WTC11 (cell line): ENCODE results near the gene C17orf58. TPM values are rescaled to one million over a fixed set of nuclear protein-coding genes. Genes with fewer than 3 reads are reported as not detected.

Source experiments
- ATAC-seq: fragments of 200-7000 bp; cut with Tn5 transposase; 2 replicates; pipeline ENCODE4 v1.10.0; 2021; ENCODE audit warnings: mild to moderate bottlenecking, moderate library complexity
- CTCF ChIA-PET: fragments of 300-600 bp; sonication (Branson Sonifier 250); formaldehyde crosslinking; loops from one replicate; lab custom pipeline; 2021; ENCODE audit warnings: antibody characterized with exemption; lab: Charles Lee
- POLR2A ChIA-PET: fragments of 350-600 bp; sonication (Branson Sonifier 250); formaldehyde crosslinking; loops from one replicate; lab custom pipeline; 2021; ENCODE audit warnings: antibody characterized with exemption; lab: Charles Lee
- DNase-seq: peaks from one replicate; pipeline ENCODE4 v3.0.0; 2021; ENCODE audit warnings: low spot score
- H3K27ac Mint-ChIP-seq: 2 replicates; pipeline ENCODE4 v1.8.0; 2021; ENCODE audit warnings: mixed read lengths
- H3K27me3 Mint-ChIP-seq: 2 replicates; pipeline ENCODE4 v1.8.0; 2021; ENCODE audit warnings: low read depth, mild to moderate bottlenecking, moderate library complexity, mixed read lengths
- H3K36me3 Mint-ChIP-seq: 2 replicates; pipeline ENCODE4 v1.8.0; 2021; ENCODE audit warnings: mixed read lengths
- H3K4me1 Mint-ChIP-seq: 2 replicates; pipeline ENCODE4 v1.8.0; 2022; ENCODE audit warnings: mixed read lengths
- H3K4me3 Mint-ChIP-seq: 2 replicates; pipeline ENCODE4 v1.8.0; 2021; ENCODE audit warnings: mild to moderate bottlenecking, moderate library complexity, mixed read lengths
- H3K9me3 Mint-ChIP-seq: 2 replicates; pipeline ENCODE4 v1.8.0; 2021; ENCODE audit warnings: mixed read lengths
- CREB1 ChIP-seq: sonication (generic); formaldehyde crosslinking; IDR thresholded peaks from 2 replicates; pipeline ENCODE4 v1.8.0; 2023; ENCODE audit warnings: mild to moderate bottlenecking, missing genetic modification reagents
- CREM ChIP-seq: sonication (generic); formaldehyde crosslinking; IDR thresholded peaks from 2 replicates; pipeline ENCODE4 v1.8.1; 2022; ENCODE audit warnings: mild to moderate bottlenecking, missing genetic modification reagents, moderate library complexity
- FOXP1 ChIP-seq: sonication (generic); formaldehyde crosslinking; IDR thresholded peaks from 2 replicates; pipeline ENCODE4 v1.8.0; 2022; ENCODE audit warnings: missing genetic modification reagents, mild to moderate bottlenecking, moderate library complexity, borderline replicate concordance
- KAT7 ChIP-seq: sonication (generic); formaldehyde crosslinking; IDR thresholded peaks from 2 replicates; pipeline ENCODE4 v1.8.1; 2023; ENCODE audit warnings: missing genetic modification reagents, mild to moderate bottlenecking, borderline replicate concordance
- OVOL2 ChIP-seq: fragments of 250-450 bp; sonication (Bioruptor Pico); IDR thresholded peaks from 2 replicates; pipeline ENCODE4 v1.9.0; 2021; ENCODE audit warnings: mild to moderate bottlenecking, borderline replicate concordance
- RELA ChIP-seq: sonication (generic); formaldehyde crosslinking; IDR thresholded peaks from 2 replicates; pipeline ENCODE4 v1.8.1; 2022; ENCODE audit warnings: missing genetic modification reagents, mild to moderate bottlenecking, borderline replicate concordance
- SP1 ChIP-seq: sonication (generic); formaldehyde crosslinking; conservative IDR thresholded peaks from 2 replicates; pipeline ENCODE4 v1.8.1; 2022; ENCODE audit warnings: missing genetic modification reagents
- TEAD4 ChIP-seq: sonication (generic); formaldehyde crosslinking; IDR thresholded peaks from 2 replicates; pipeline ENCODE4 v1.8.0; 2022; ENCODE audit warnings: mild to moderate bottlenecking, missing genetic modification reagents
- ZNF232 ChIP-seq: sonication (generic); formaldehyde crosslinking; IDR thresholded peaks from 2 replicates; pipeline ENCODE4 v1.8.0; 2022; ENCODE audit warnings: mild to moderate bottlenecking, missing genetic modification reagents
- ZNF263 ChIP-seq: sonication (generic); formaldehyde crosslinking; IDR thresholded peaks from 2 replicates; pipeline ENCODE4 v1.8.1; 2022; ENCODE audit warnings: low read depth, mild to moderate bottlenecking, moderate library complexity, missing genetic modification reagents
- ZNF317 ChIP-seq: sonication (generic); formaldehyde crosslinking; IDR thresholded peaks from 2 replicates; pipeline ENCODE4 v1.8.1; 2023; ENCODE audit warnings: low read depth, mild to moderate bottlenecking, moderate library complexity, missing genetic modification reagents, borderline replicate concordance
- ZNF423 ChIP-seq: fragments of 250-450 bp; sonication (Bioruptor Pico); IDR thresholded peaks from 2 replicates; pipeline ENCODE4 v2.1.2; 2022; ENCODE audit warnings: mild to moderate bottlenecking, moderate library complexity
- total RNA-seq: library from RNA; stranded (reverse); gene quantifications from 3 replicates; pipeline ENCODE4 v1.2.3, GENCODE V29; 2021
- TF ChIP-seq, protein P1 (sequence below): sonication (generic); formaldehyde crosslinking; IDR thresholded peaks from 2 replicates; pipeline ENCODE4 v1.8.1; 2023; ENCODE audit warnings: mild to moderate bottlenecking, missing genetic modification reagents
- TF ChIP-seq, protein P2 (sequence below): fragments of 200-600 bp; IDR thresholded peaks from 2 replicates; pipeline ENCODE4 v1.8.0; 2022; ENCODE audit warnings: antibody characterized with exemption
- TF ChIP-seq, protein P3 (sequence below): sonication (generic); formaldehyde crosslinking; IDR thresholded peaks from 2 replicates; pipeline ENCODE4 v1.8.1; 2022; ENCODE audit warnings: missing genetic modification reagents, borderline replicate concordance
- TF ChIP-seq, protein P4 (sequence below): sonication (generic); formaldehyde crosslinking; IDR thresholded peaks from 2 replicates; pipeline ENCODE4 v1.8.1; 2022; ENCODE audit warnings: low read depth, missing genetic modification reagents, borderline replicate concordance
- TF ChIP-seq, protein P5 (sequence below): sonication (generic); formaldehyde crosslinking; conservative IDR thresholded peaks from 2 replicates; pipeline ENCODE4 v1.8.1; 2022; ENCODE audit warnings: mild to moderate bottlenecking, missing genetic modification reagents
- TF ChIP-seq, protein P6 (sequence below): sonication (generic); formaldehyde crosslinking; IDR thresholded peaks from 2 replicates; pipeline ENCODE4 v1.8.0; 2022; ENCODE audit warnings: mild to moderate bottlenecking, missing genetic modification reagents
- TF ChIP-seq, protein P7 (sequence below): sonication (generic); formaldehyde crosslinking; IDR thresholded peaks from 2 replicates; pipeline ENCODE4 v1.8.0; 2022; ENCODE audit warnings: mild to moderate bottlenecking, missing genetic modification reagents
- TF ChIP-seq, protein P8 (sequence below): fragments of 250-450 bp; sonication (Bioruptor Pico); IDR thresholded peaks from 2 replicates; pipeline ENCODE4 v1.9.0; 2021; ENCODE audit warnings: mild to moderate bottlenecking
- TF ChIP-seq, protein P9 (sequence below): sonication (generic); formaldehyde crosslinking; IDR thresholded peaks from 2 replicates; pipeline ENCODE4 v1.8.1; 2022; ENCODE audit warnings: mild to moderate bottlenecking, moderate library complexity, missing genetic modification reagents
- TF ChIP-seq, protein P10 (sequence below): sonication (generic); formaldehyde crosslinking; IDR thresholded peaks from 2 replicates; pipeline ENCODE4 v1.8.1; 2022; ENCODE audit warnings: mild to moderate bottlenecking, missing genetic modification reagents, moderate library complexity, borderline replicate concordance

C17orf58 gene
- total RNA-seq, 1 experiment from 2014 or later, result 28.2 TPM

DNA sequence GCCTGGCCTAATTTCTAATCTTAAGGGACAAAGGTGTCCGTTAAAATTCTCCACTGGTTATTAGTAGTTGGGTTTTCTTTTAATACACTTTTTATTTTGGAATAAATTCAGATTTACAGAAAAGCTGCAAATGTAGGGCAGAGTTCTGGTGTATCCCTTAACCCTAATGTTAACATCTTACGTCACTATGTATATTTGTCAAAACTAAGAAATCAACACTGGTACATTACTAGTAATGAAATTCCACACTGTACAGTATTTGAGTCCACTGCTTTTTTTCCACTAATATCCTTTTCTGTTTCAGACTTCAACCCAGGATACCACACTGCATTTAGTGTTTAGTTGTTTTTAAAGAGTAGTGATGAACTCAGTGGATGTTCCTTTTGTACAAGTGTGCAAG, 20.6 kb upstream of the C17orf58 start:
- no peak for TF ChIP-seq ZNF232
- TF ChIP-seq, protein P1, sequence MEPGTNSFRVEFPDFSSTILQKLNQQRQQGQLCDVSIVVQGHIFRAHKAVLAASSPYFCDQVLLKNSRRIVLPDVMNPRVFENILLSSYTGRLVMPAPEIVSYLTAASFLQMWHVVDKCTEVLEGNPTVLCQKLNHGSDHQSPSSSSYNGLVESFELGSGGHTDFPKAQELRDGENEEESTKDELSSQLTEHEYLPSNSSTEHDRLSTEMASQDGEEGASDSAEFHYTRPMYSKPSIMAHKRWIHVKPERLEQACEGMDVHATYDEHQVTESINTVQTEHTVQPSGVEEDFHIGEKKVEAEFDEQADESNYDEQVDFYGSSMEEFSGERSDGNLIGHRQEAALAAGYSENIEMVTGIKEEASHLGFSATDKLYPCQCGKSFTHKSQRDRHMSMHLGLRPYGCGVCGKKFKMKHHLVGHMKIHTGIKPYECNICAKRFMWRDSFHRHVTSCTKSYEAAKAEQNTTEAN (CRISPR knock-in tag), result no peak
- no peak for TF ChIP-seq SP1 (CRISPR knock-in tag)
- TF ChIP-seq TEAD4 (CRISPR knock-in tag), result no peak
- TF ChIP-seq, protein P2, sequence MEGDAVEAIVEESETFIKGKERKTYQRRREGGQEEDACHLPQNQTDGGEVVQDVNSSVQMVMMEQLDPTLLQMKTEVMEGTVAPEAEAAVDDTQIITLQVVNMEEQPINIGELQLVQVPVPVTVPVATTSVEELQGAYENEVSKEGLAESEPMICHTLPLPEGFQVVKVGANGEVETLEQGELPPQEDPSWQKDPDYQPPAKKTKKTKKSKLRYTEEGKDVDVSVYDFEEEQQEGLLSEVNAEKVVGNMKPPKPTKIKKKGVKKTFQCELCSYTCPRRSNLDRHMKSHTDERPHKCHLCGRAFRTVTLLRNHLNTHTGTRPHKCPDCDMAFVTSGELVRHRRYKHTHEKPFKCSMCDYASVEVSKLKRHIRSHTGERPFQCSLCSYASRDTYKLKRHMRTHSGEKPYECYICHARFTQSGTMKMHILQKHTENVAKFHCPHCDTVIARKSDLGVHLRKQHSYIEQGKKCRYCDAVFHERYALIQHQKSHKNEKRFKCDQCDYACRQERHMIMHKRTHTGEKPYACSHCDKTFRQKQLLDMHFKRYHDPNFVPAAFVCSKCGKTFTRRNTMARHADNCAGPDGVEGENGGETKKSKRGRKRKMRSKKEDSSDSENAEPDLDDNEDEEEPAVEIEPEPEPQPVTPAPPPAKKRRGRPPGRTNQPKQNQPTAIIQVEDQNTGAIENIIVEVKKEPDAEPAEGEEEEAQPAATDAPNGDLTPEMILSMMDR, result no peak
- TF ChIP-seq, protein P3, sequence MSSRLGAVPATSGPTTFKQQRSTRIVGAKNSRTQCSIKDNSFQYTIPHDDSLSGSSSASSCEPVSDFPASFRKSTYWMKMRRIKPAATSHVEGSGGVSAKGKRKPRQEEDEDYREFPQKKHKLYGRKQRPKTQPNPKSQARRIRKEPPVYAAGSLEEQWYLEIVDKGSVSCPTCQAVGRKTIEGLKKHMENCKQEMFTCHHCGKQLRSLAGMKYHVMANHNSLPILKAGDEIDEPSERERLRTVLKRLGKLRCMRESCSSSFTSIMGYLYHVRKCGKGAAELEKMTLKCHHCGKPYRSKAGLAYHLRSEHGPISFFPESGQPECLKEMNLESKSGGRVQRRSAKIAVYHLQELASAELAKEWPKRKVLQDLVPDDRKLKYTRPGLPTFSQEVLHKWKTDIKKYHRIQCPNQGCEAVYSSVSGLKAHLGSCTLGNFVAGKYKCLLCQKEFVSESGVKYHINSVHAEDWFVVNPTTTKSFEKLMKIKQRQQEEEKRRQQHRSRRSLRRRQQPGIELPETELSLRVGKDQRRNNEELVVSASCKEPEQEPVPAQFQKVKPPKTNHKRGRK (CRISPR knock-in tag), result no peak
- no peak for TF ChIP-seq RELA (CRISPR knock-in tag)
- no peak for TF ChIP-seq ZNF423 (CRISPR knock-in tag)
- TF ChIP-seq, protein P4, sequence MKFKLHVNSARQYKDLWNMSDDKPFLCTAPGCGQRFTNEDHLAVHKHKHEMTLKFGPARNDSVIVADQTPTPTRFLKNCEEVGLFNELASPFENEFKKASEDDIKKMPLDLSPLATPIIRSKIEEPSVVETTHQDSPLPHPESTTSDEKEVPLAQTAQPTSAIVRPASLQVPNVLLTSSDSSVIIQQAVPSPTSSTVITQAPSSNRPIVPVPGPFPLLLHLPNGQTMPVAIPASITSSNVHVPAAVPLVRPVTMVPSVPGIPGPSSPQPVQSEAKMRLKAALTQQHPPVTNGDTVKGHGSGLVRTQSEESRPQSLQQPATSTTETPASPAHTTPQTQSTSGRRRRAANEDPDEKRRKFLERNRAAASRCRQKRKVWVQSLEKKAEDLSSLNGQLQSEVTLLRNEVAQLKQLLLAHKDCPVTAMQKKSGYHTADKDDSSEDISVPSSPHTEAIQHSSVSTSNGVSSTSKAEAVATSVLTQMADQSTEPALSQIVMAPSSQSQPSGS, result no peak
- TF ChIP-seq CREB1 (CRISPR knock-in tag), result no peak
- TF ChIP-seq, protein P5, sequence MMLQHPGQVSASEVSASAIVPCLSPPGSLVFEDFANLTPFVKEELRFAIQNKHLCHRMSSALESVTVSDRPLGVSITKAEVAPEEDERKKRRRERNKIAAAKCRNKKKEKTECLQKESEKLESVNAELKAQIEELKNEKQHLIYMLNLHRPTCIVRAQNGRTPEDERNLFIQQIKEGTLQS (CRISPR knock-in tag), result no peak
- TF ChIP-seq ZNF317 (CRISPR knock-in tag), result no peak
- TF ChIP-seq, protein P6, sequence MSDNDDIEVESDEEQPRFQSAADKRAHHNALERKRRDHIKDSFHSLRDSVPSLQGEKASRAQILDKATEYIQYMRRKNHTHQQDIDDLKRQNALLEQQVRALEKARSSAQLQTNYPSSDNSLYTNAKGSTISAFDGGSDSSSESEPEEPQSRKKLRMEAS (CRISPR knock-in tag), result no peak
- no peak for TF ChIP-seq CREM (CRISPR knock-in tag)
- no peak for TF ChIP-seq ZNF263 (CRISPR knock-in tag)
- H3K9me3 Mint-ChIP-seq, result no peaks in the 10 kb centered on the region
- no peaks in the 10 kb centered on the region for H3K36me3 Mint-ChIP-seq
- no peak overlapping the region for H3K4me3 Mint-ChIP-seq
- no peaks in the 10 kb centered on the region; the same call in 1 of the 2 replicates for H3K27me3 Mint-ChIP-seq
- ATAC-seq, result no peak
- H3K27ac Mint-ChIP-seq, result no peak overlapping the region
- POLR2A ChIA-PET, result no interaction called here
- peaks cover 8% of the 10 kb centered on the region for H3K4me1 Mint-ChIP-seq
- DNase-seq, result no peak
- CTCF ChIA-PET, result no interaction called here

DNA sequence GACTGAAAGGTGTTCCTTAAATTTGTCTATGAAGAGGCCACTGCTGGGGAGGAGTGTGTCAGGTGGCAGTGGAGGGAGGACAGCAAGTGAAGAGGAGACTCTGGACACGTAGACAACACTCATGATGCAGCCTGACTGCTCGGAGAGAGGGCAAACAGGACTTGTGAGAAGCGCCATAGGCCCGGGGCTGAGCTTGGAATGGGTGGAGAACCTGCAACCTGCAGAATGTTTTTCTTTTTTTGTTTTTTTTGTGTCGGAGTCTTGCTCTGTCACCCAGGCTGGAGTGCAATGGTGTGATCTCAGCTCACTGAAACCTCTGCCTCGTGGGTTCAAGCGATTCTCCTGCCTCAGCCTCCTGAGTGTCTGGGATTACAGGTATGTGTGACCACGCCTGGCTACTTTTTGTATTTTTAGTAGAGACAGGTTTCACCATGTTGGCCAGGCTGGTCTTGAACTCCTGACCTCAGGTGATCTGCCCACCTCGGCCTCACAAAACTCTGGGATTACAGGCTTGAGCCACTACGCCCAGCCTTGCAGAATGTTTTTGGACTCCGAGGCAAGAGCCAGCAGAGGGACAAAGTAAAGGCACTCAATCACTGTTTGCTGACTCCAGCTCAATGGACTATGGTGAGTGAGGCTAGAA, 18.9 kb upstream of the C17orf58 start:
- ChIA-PET POLR2A (no interaction called here), CTCF (interaction anchor here (0.5 to 1.2 kb wide), 4 partner anchors 19 to 451 kb away, joined by 3 to 4 read pairs (median 4); no protein-coding TSS in a partner anchor)
- H3K27ac Mint-ChIP-seq, result no peak overlapping the region
- DNase-seq (no peak), ATAC-seq (no peak)
- peaks cover 5% of the 10 kb centered on the region for H3K4me1 Mint-ChIP-seq
- no peaks in the 10 kb centered on the region for H3K9me3 Mint-ChIP-seq
- H3K4me3 Mint-ChIP-seq, result no peak overlapping the region
- H3K36me3 Mint-ChIP-seq, result no peaks in the 10 kb centered on the region
- no peaks in the 10 kb centered on the region; the same call in 1 of the 2 replicates for H3K27me3 Mint-ChIP-seq
- no peak for TF ChIP-seq OVOL2
- TF ChIP-seq KAT7 (CRISPR knock-in tag), result no peak
- TF ChIP-seq, protein P7, sequence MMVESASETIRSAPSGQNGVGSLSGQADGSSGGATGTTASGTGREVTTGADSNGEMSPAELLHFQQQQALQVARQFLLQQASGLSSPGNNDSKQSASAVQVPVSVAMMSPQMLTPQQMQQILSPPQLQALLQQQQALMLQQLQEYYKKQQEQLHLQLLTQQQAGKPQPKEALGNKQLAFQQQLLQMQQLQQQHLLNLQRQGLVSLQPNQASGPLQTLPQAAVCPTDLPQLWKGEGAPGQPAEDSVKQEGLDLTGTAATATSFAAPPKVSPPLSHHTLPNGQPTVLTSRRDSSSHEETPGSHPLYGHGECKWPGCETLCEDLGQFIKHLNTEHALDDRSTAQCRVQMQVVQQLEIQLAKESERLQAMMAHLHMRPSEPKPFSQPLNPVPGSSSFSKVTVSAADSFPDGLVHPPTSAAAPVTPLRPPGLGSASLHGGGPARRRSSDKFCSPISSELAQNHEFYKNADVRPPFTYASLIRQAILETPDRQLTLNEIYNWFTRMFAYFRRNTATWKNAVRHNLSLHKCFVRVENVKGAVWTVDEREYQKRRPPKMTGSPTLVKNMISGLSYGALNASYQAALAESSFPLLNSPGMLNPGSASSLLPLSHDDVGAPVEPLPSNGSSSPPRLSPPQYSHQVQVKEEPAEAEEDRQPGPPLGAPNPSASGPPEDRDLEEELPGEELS (CRISPR knock-in tag), result no peak
- TF ChIP-seq, protein P5 (CRISPR knock-in tag), result no peak
- TF ChIP-seq, protein P8, sequence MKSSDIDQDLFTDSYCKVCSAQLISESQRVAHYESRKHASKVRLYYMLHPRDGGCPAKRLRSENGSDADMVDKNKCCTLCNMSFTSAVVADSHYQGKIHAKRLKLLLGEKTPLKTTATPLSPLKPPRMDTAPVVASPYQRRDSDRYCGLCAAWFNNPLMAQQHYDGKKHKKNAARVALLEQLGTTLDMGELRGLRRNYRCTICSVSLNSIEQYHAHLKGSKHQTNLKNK (CRISPR knock-in tag), result no peak
- TF ChIP-seq FOXP1, result no peak
- TF ChIP-seq, protein P9, sequence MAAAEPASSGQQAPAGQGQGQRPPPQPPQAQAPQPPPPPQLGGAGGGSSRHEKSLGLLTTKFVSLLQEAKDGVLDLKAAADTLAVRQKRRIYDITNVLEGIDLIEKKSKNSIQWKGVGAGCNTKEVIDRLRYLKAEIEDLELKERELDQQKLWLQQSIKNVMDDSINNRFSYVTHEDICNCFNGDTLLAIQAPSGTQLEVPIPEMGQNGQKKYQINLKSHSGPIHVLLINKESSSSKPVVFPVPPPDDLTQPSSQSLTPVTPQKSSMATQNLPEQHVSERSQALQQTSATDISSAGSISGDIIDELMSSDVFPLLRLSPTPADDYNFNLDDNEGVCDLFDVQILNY (CRISPR knock-in tag), result no peak
- TF ChIP-seq, protein P6 (CRISPR knock-in tag), result no peak
- TF ChIP-seq, protein P10, sequence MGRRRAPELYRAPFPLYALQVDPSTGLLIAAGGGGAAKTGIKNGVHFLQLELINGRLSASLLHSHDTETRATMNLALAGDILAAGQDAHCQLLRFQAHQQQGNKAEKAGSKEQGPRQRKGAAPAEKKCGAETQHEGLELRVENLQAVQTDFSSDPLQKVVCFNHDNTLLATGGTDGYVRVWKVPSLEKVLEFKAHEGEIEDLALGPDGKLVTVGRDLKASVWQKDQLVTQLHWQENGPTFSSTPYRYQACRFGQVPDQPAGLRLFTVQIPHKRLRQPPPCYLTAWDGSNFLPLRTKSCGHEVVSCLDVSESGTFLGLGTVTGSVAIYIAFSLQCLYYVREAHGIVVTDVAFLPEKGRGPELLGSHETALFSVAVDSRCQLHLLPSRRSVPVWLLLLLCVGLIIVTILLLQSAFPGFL, result no peak
